ENCODE results near the gene SEL1L. TPM values are rescaled to one million over a fixed set of nuclear protein-coding genes. Genes with fewer than 3 reads are reported as not detected.

SEL1L gene
- total RNA-seq, 2 experiments from 2014 or later = 49.0 to 50.2 TPM

GRCh38 chr14:81485781-81486180 lies 47.9 kb downstream of the SEL1L start:
- Mint-ChIP-seq H3K4me1 (ENCODE audit: low read depth) (peaks cover 3% of the 10 kb centered on the region), H3K9me3 (no peaks in the 10 kb centered on the region), H3K27ac (no peak overlapping the region), H3K27me3 (no peaks in the 10 kb centered on the region), H3K36me3 (peaks cover 39% of the 10 kb centered on the region), H3K4me3 (no peak overlapping the region)
- CTCF ChIA-PET = interaction anchor here (0.7 kb wide), 1 partner anchor 9 kb away, joined by 3 read pairs; no protein-coding TSS in a partner anchor
- POLR2A ChIA-PET = no interaction called here
- no peak for DNase-seq
- intact Hi-C loops (cut with micrococcal nuclease) = no loop called here

- Mint-ChIP-seq H3K27ac (peak overlapping the region; percentile 30), H3K9me3 (no peaks in the 10 kb centered on the region)
- CTCF ChIA-PET = no interaction called here
These were observed 48.3 kb downstream of the SEL1L start for GRCh38 chr14:81485372-81485771.

GRCh38 chr14:81484120-81484519 lies 49.5 kb downstream of the SEL1L start:
- H3K9me3 Mint-ChIP-seq = no peaks in the 10 kb centered on the region
- no peaks in the 10 kb centered on the region for H3K27me3 Mint-ChIP-seq
- H3K4me3 Mint-ChIP-seq = no peak overlapping the region
- intact Hi-C loops (cut with micrococcal nuclease) = no loop called here
- peaks cover 3% of the 10 kb centered on the region for H3K4me1 Mint-ChIP-seq (ENCODE audit: low read depth)
- CTCF ChIA-PET = interaction anchor here (0.9 to 1.2 kb wide), 2 partner anchors 19 to 215 kb away, joined by 3 read pairs; no protein-coding TSS in a partner anchor
- POLR2A ChIA-PET = no interaction called here
- peaks cover 42% of the 10 kb centered on the region for H3K36me3 Mint-ChIP-seq
- no peak for DNase-seq
- no peak overlapping the region for H3K27ac Mint-ChIP-seq

More at GRCh38 chr14:81485372-81485771, 48.3 kb downstream of the SEL1L start:
- H3K36me3 Mint-ChIP-seq = peaks cover 40% of the 10 kb centered on the region
- H3K4me3 Mint-ChIP-seq = no peak overlapping the region
- POLR2A ChIA-PET = no interaction called here
- intact Hi-C loops (cut with micrococcal nuclease) = no loop called here
- DNase-seq = peak; percentile 16
- H3K4me1 Mint-ChIP-seq (ENCODE audit: low read depth) = peaks cover 3% of the 10 kb centered on the region
- H3K27me3 Mint-ChIP-seq = no peaks in the 10 kb centered on the region

- no peaks in the 10 kb centered on the region for H3K9me3 Mint-ChIP-seq
- intact Hi-C loops (cut with micrococcal nuclease) = no loop called here
- no peak overlapping the region for H3K27ac Mint-ChIP-seq
- no peaks in the 10 kb centered on the region for H3K27me3 Mint-ChIP-seq
- ChIA-PET POLR2A (no interaction called here), CTCF (no interaction called here)
- no peak overlapping the region for H3K4me3 Mint-ChIP-seq
- H3K4me1 Mint-ChIP-seq (ENCODE audit: low read depth) = peaks cover 3% of the 10 kb centered on the region
- no peak for DNase-seq
- peaks cover 41% of the 10 kb centered on the region for H3K36me3 Mint-ChIP-seq
These were observed 52.9 kb downstream of the SEL1L start for GRCh38 chr14:81480741-81481140.

- Mint-ChIP-seq H3K27ac (no peak overlapping the region), H3K36me3 (peaks cover 37% of the 10 kb centered on the region), H3K9me3 (no peaks in the 10 kb centered on the region), H3K27me3 (no peaks in the 10 kb centered on the region), H3K4me1 (ENCODE audit: low read depth) (peaks cover 20% of the 10 kb centered on the region), H3K4me3 (no peak overlapping the region)
- POLR2A ChIA-PET = no interaction called here
- no peak for DNase-seq
- CTCF ChIA-PET = interaction anchor here (1.3 to 1.6 kb wide), 2 partner anchors 13 to 208 kb away, joined by 3 to 9 read pairs; no protein-coding TSS in a partner anchor
- intact Hi-C loops (cut with micrococcal nuclease) = loop anchor here (10.0 kb wide), 1 partner anchor 894 kb away; no protein-coding TSS in a partner anchor
These were observed 55.2 kb downstream of the SEL1L start for GRCh38 chr14:81478446-81478845.

- intact Hi-C loops (cut with micrococcal nuclease) = loop anchor here (10.0 kb wide), 1 partner anchor 892 kb away; no protein-coding TSS in a partner anchor
- H3K36me3 Mint-ChIP-seq = peaks cover 40% of the 10 kb centered on the region
These were observed 56.8 kb downstream of the SEL1L start for GRCh38 chr14:81476816-81477215.

GRCh38 chr14:81474685-81475324 lies 58.8 kb downstream of the SEL1L start:
- ChIA-PET POLR2A (no interaction called here), CTCF (interaction anchor here (1.1 kb wide), 1 partner anchor 10 kb away, joined by 3 read pairs; no protein-coding TSS in a partner anchor)
- no peak for DNase-seq
- intact Hi-C loops (cut with micrococcal nuclease) = loop anchor here (1.0 to 10.0 kb wide), 6 partner anchors 11 to 890 kb away; partner anchors contain the start of genes CEP128 and GTF2A1
- Mint-ChIP-seq H3K36me3 (peaks cover 31% of the 10 kb centered on the region), H3K27me3 (no peaks in the 10 kb centered on the region), H3K27ac (peak overlapping the region; percentile 80), H3K4me1 (ENCODE audit: low read depth) (peaks cover 45% of the 10 kb centered on the region), H3K9me3 (no peaks in the 10 kb centered on the region), H3K4me3 (peak overlapping the region; percentile 36)

More at GRCh38 chr14:81476816-81477215, 56.8 kb downstream of the SEL1L start:
- no peak for DNase-seq
- H3K4me3 Mint-ChIP-seq = no peak overlapping the region
- no peaks in the 10 kb centered on the region for H3K9me3 Mint-ChIP-seq
- CTCF ChIA-PET = interaction anchor here (1.0 to 1.6 kb wide), 2 partner anchors 9 to 11 kb away, joined by 3 to 9 read pairs; no protein-coding TSS in a partner anchor
- no peak overlapping the region for H3K27ac Mint-ChIP-seq
- no peaks in the 10 kb centered on the region for H3K27me3 Mint-ChIP-seq
- POLR2A ChIA-PET = no interaction called here
- peaks cover 27% of the 10 kb centered on the region for H3K4me1 Mint-ChIP-seq (ENCODE audit: low read depth)

GRCh38 chr14:81474148-81474492 lies 59.5 kb downstream of the SEL1L start:
- DNase-seq = no peak
- peak overlapping the region; percentile 80 for H3K27ac Mint-ChIP-seq
- intact Hi-C loops (cut with micrococcal nuclease) = loop anchor here (1.0 to 10.0 kb wide), 6 partner anchors 10 to 889 kb away; partner anchors contain the start of genes CEP128 and GTF2A1
- peaks cover 26% of the 10 kb centered on the region for H3K36me3 Mint-ChIP-seq
- H3K27me3 Mint-ChIP-seq = no peaks in the 10 kb centered on the region
- H3K4me1 Mint-ChIP-seq (ENCODE audit: low read depth) = peaks cover 48% of the 10 kb centered on the region
- peak overlapping the region; percentile 36 for H3K4me3 Mint-ChIP-seq
- POLR2A ChIA-PET = no interaction called here
- H3K9me3 Mint-ChIP-seq = no peaks in the 10 kb centered on the region
- CTCF ChIA-PET = no interaction called here

- H3K9me3 Mint-ChIP-seq = no peaks in the 10 kb centered on the region
- POLR2A ChIA-PET = no interaction called here
- CTCF ChIA-PET = interaction anchor here (1.2 kb wide), 1 partner anchor 477 kb away, joined by 4 read pairs; no protein-coding TSS in a partner anchor
- peaks cover 22% of the 10 kb centered on the region for H3K36me3 Mint-ChIP-seq
- DNase-seq = no peak
- peaks cover 48% of the 10 kb centered on the region for H3K4me1 Mint-ChIP-seq (ENCODE audit: low read depth)
- intact Hi-C loops (cut with micrococcal nuclease) = loop anchor here (1.0 to 10.0 kb wide), 6 partner anchors 9 to 889 kb away; partner anchors contain the start of genes CEP128 and GTF2A1
- peak overlapping the region; percentile 80 for H3K27ac Mint-ChIP-seq
- H3K27me3 Mint-ChIP-seq = no peaks in the 10 kb centered on the region
- H3K4me3 Mint-ChIP-seq = no peak overlapping the region
These were observed 60.1 kb downstream of the SEL1L start for GRCh38 chr14:81473456-81474147.

- intact Hi-C loops (cut with micrococcal nuclease) = loop anchor here (5.0 to 10.0 kb wide), 2 partner anchors 530 to 887 kb away; partner anchors contain the start of gene CEP128
- no peak overlapping the region for H3K27ac Mint-ChIP-seq
- ChIA-PET POLR2A (no interaction called here), CTCF (interaction anchor here (0.8 to 1.2 kb wide), 4 partner anchors 7 to 476 kb away, joined by 3 to 4 read pairs (median 4); no protein-coding TSS in a partner anchor)
- H3K27me3 Mint-ChIP-seq = no peaks in the 10 kb centered on the region
- H3K4me3 Mint-ChIP-seq = no peak overlapping the region
- peaks cover 48% of the 10 kb centered on the region for H3K4me1 Mint-ChIP-seq (ENCODE audit: low read depth)
- H3K9me3 Mint-ChIP-seq = no peaks in the 10 kb centered on the region
- no peak for DNase-seq
- H3K36me3 Mint-ChIP-seq = peaks cover 18% of the 10 kb centered on the region
These were observed 61.4 kb downstream of the SEL1L start for GRCh38 chr14:81472096-81472800.

- intact Hi-C loops (cut with micrococcal nuclease) = loop anchor here (5.0 to 10.0 kb wide), 2 partner anchors 529 to 886 kb away; partner anchors contain the start of gene CEP128
- Mint-ChIP-seq H3K9me3 (no peaks in the 10 kb centered on the region), H3K36me3 (peaks cover 14% of the 10 kb centered on the region), H3K27ac (peak overlapping the region; percentile 34), H3K4me1 (ENCODE audit: low read depth) (peaks cover 48% of the 10 kb centered on the region), H3K4me3 (no peak overlapping the region), H3K27me3 (no peaks in the 10 kb centered on the region)
- DNase-seq = peak; percentile 58
- ChIA-PET POLR2A (interaction anchor here (0.7 kb wide), 1 partner anchor 250 kb away, joined by 3 read pairs; no protein-coding TSS in a partner anchor), CTCF (interaction anchor here (0.7 to 1.4 kb wide), 4 partner anchors 17 to 202 kb away, joined by 3 read pairs; partner anchors contain the start of gene STON2)
These were observed 62.6 kb downstream of the SEL1L start for GRCh38 chr14:81471062-81471461.
